Measurements from ENCODE around the gene GABRA4.

The GABRA4 gene

GRCh38 chr4:46977245-46977644 lies 16.1 kb downstream of the GABRA4 start:
- no peak for DNase-seq

DNA sequence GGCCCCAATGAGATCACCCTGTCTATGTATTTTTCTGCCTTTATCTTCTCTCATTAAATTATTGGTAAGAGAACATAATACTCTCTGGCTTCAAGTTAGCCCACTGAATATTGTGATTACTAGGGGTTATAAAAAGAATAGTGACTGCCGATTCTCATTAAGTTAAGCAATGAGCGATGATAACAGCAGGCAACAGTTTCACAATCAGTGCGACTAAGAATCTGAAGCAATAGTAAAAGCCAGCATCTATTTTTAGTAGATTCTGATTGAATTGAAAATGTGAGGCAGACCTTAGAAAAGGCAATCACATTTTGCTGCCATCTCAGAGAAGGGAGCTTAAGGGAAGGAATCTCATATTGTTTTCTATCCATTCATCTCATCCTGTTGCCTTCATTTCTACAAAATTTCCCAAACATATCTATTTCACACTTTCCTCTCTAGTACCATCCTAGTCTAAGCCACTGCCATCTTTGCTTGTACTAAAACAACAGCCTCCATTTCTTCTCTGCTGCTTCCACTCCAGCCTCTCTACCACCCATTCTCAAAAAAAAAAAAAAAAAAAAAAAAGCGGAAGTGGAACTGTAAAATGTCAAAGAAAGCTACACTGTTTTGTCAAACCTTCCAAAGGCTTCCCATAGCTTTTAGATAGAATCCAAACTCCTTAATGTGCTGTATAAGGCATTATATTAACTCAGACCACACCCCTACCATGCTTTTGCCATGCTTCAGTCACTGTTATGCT lies 17.4 kb downstream of the GABRA4 start:
- DNase-seq: no peak

GRCh38 chr4:46974891-46975543 lies 18.4 kb downstream of the GABRA4 start:
- no peak for DNase-seq

GRCh38 chr4:46968847-46969246 lies 24.5 kb downstream of the GABRA4 start:
- no peak for DNase-seq

- DNase-seq: no peak
These were observed 25.8 kb downstream of the GABRA4 start for GRCh38 chr4:46967631-46968030.

- no peak for DNase-seq
These were observed 34.5 kb downstream of the GABRA4 start for GRCh38 chr4:46958742-46959488.

DNA sequence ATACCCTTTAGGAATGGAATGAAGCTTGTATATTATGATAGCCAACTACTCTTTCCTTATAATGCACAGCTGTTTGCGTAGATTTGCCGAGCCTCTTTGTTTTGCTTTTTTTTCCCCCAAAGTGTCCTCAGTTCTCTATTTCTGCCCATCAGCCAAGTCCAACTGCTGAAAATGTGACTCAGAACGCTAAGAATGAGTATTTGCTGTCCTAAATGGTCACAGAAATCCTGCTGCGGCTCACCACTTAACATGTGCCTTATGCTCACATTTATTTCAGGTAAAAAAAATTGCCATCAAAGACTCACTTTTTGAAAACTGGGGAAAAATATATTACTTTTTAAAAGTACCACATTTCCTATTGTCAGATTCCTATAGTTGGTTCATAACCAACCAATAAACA lies 36.9 kb downstream of the GABRA4 start:
- no peak for DNase-seq

DNA sequence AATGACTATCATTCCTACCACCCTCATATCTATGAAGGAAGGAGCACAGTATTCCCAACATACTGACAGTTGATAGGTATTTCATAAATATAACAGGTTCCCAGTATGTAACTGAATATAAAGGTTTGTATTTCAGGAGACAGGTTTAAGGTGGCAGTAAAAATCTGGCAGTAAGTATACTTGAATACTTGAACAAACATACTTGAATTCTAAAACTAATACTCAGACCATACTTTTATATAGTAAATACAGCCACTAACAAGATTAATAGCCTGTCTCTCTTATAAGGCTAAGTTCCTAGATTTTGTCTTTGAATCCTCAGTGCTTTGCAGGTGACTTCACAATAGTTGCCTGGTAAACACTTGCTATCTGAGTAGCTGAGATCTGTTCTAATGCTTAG lies 37.8 kb downstream of the GABRA4 start:
- no peak for DNase-seq

GRCh38 chr4:46954643-46955042 lies 38.7 kb downstream of the GABRA4 start:
- DNase-seq: no peak

DNA sequence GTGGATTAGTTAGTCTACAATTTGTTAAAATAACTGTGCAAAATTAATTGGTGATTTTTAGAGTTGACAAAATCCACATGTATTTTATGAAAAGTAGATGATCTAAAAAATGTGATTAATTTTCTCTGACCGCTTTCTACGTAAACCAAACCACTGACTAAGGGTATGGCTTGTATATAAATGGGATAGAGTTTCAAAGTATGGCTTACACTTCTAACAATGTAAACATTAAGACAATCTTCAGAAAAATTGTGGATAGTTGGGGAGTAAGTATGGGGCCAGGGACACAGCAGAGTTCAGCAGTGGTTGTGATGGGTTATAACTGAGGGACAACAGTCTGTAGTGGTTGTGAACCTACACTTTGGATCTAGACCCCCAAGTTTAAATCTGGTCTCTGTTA lies 39.8 kb downstream of the GABRA4 start:
- DNase-seq: no peak

- DNase-seq: no peak
These were observed 40.9 kb downstream of the GABRA4 start for GRCh38 chr4:46952451-46952850.

DNA sequence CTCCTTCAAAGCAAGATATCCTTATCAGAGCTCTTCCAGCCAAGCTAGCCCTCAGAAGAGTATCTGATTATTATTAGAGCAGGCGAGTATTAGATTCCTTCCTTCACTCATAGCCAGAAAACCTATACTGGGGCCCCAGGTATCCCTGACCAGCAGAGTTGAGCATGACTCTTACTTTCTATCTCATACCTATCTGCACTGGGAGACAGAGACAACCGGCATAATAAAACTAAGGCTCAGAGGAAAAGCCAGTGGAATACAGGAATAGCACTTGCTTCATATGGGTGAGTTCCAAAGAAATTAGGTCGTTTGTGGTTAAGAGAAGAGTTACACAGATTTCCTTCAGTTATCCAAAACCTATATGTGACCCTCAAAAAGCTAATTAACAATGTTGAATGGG lies 42.6 kb downstream of the GABRA4 start:
- no peak for DNase-seq

DNA sequence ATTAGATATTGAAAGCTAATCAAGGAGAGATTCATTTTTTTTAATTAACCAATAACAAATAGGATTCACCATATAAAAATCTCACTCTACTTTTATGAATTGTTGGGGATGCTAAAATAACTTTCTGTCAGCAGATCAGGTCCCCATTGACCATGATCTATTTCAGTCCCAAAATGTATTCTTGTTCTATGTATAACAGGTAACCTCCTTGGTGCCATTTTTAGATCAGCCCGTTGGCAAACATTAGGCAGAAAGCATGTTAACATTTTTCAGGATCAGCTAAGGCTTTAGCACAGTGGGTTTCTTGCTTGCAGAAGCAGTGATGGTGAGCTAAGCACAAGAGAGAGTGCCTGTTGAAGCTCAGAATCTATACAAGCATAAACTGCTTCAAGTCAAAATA lies 43.6 kb downstream of the GABRA4 start:
- no peak for DNase-seq

DNA sequence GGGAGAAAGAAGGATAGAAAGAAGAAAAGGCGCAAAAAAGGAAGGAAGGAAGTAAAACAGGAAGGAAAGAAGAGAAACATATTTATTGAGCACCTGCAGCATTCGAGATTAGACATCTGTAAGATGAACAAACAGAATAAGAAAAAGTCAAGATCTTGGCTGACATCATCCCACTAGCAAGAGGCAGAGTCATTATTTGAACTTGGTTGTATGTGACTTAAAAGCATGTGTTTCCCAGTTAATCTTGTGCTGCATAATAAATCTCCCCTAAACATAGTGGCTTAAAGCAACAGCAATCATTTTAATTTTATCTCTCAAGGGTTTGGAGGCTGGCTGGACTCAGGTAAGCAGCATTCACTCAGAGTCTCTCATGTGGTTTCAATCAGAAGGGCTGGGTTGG lies 45.8 kb downstream of the GABRA4 start:
- DNase-seq: no peak

DNA sequence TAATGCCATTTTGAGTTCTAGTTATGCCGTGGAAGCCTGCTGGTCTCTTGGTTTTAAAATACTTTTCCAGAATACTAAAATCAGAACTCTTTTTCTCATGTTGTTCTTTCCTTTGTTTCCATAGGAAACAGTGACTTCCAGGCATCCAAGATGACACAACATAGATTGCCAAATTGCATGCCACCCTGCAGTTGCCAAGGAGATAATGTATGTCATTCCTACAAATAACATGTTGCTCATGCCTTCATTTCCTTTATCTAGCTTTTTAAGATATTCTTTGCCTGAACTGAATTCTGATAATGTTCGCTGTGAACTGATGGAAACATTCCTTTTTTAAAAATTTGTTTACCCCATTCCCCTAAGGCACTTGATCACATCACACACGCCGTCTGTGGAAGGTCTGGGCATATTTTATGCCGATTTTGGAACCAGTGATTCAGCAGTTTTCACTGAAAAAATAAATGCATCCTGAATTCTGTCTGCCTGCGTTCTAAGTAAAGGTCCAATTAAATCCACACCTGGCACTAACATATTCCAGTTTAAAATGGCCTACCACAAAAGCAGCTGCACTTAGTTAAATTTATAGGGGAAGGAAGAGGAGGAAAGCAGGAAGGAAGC lies 46.4 kb downstream of the GABRA4 start:
- DNase-seq: no peak

- no peak for DNase-seq
These were observed 48.3 kb downstream of the GABRA4 start for GRCh38 chr4:46945062-46945461.

- DNase-seq: no peak
These were observed 49.0 kb downstream of the GABRA4 start for GRCh38 chr4:46944345-46944744.

- no peak for DNase-seq
These were observed 55.9 kb downstream of the GABRA4 start for GRCh38 chr4:46937493-46937892.

GRCh38 chr4:46934726-46935125 lies 58.7 kb downstream of the GABRA4 start:
- no peak for DNase-seq

DNA sequence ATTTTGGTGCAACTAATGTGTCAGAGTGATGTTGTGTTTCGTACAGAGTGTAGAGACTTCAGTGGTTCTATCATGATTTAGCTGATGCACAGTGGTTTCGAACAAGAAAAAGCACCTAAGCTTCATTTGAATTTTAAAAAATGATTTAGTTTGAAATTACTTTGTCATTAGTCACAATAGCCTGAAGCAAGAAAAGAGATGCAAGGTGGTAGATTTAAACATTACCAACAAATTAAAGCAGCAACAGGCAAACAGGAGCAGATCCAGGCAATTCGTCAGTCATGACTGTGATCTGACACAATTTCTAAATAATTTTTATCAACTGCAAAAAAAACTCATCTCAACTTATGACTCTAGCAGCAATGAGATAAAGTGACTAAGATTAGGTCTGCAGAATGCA lies 59.7 kb downstream of the GABRA4 start:
- no peak for DNase-seq

GRCh38 chr4:46931981-46932380 lies 61.4 kb downstream of the GABRA4 start:
- no peak for DNase-seq

- DNase-seq: no peak
These were observed 62.5 kb downstream of the GABRA4 start for GRCh38 chr4:46930891-46931290.

GRCh38 chr4:46927201-46927600 lies 66.2 kb downstream of the GABRA4 start:
- no peak for DNase-seq

All from NCI-H2107 (cell line).